Hepatic stellate cell (primary cell): ENCODE measurements around the gene TYSND1.
"Not testable (repeated sequence)": the region's sequence is repeated elsewhere in the genome, so short reads cannot be mapped to it uniquely, and the experiment has no call there.

ENCODE experiments used
- DNase-seq: peaks from one replicate; pipeline ENCODE4 v3.0.0; 2011; ENCODE audit warnings: low spot score

The TYSND1 gene

GRCh38 chr10:70132098-70133029 is 14.1 kb downstream of the TYSND1 start, which contains the start of gene AIFM2:
Gene AIFM2, minus strand, starts transcription at chr10:70132825. Its CDS starts 8,741 bp downstream, at chr10:70124084.
- DNase-seq, result peak; percentile 92

DNA sequence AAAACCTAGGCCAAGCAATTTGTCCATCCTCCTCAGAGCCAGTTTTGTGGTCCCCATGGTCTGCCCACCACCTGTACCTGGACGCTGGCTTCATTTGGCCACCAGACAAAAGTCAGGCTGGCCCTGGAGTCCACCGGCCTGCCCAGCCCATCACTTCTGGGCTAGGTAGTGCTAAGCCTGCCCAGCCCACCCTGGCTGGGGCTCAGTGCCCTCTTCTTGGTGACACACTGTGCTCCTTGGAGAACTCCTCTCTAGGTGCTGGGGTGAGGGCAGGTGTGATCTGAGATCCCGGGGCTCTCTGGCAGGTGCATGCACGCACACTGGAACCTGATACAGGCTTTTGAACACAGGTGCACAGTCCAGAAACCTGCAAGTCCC is 15.0 kb downstream of the TYSND1 start:
- DNase-seq, result no peak

DNA sequence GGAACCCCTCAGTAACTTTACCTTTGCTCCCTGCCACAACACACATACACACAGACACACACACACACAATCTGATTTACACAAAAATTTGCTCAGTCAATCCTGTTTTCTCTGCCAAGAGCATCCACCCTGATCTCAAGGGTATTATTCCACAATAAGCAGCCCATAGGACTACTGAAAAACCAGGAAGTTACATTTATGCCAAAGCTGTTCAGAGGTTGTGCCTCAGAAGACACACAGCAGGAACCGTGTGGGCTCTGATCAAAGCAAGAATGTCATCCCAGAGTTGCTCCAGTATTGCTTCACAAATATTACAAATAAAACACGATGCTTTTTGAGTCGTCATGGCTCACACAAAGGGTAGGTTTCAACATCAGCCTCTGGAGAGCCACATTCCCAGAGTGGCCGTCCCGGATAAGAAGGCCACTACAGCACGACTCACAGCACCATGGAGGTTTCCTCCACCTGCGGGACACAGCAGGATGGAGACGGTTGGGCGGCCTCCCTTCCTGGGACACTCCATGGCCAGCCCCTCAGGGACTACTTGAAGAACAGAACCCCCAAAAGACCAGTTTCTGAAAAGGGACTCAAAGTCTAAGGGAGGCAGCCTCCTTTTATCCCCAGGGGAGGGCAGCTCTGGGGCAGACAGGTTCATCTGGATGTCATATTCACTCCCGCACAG is 15.5 kb downstream of the TYSND1 start:
- peak; percentile 40 for DNase-seq

DNA sequence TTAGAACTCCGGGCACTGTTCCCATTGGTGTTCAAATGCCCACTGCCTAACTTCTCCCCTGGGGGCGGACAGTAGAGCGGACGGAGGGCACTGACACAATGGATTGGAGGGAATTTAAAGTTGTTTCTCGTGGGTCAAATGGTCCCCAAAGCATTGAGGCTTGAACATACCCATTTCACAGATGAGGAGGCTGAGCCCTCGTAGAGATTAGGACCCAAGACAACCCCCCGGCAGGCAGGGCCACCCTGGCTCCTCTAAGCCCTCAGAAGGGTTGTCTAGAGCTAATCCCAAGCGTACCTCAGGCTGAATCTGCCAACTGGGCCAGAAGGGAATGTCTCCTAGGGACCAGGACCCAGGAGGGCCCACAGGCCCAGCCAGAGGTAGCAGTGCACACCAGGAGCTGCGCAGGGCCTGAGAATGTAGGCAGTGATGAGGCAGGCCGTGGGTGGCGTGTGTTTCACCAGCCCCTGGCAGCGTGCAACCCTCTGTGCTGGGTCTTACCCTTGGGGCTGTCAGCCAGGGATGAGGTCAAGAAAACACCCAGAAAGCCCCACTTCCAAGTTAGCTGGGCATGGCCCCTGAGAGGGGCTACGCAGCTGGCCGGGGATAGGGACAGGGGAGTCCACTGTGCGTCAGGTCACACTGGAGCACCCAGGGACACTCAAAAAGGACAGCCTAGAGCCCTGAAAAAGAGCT is 19.7 kb downstream of the TYSND1 start:
- no peak for DNase-seq

DNA sequence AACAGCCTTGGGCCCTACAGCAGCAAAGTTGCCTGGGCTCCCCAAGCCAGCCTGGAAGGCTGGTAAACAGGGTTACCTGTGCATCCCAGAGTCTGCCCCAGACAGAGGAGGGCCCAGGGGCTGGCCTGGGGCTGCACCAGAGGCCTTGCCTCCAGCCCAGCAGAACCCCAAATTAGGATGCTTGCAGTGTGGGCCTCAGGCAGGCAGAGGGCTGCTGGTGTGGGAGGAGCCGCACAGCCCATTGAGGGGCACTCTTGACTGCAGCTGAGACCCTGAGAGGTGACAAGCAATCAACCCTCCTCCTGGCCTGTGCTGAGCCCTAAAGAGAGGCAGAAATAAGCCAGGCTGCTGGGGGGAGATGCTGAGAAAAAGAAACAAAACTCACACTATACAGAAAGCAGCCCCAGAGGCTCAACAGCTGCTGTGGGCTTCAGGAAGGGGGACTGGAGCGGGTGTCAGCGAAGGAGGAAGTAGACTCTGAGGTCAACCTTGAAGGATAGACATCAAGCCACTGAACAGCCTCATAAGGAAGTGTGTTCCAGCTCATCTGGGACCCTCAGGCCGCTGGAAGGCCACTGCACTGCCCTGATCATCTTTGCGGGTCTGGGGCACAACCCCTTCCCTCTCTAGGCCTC is 20.5 kb downstream of the TYSND1 start:
- DNase-seq, result no peak

GRCh38 chr10:70124918-70125317 is 21.6 kb downstream of the TYSND1 start:
- DNase-seq, result no peak

DNA sequence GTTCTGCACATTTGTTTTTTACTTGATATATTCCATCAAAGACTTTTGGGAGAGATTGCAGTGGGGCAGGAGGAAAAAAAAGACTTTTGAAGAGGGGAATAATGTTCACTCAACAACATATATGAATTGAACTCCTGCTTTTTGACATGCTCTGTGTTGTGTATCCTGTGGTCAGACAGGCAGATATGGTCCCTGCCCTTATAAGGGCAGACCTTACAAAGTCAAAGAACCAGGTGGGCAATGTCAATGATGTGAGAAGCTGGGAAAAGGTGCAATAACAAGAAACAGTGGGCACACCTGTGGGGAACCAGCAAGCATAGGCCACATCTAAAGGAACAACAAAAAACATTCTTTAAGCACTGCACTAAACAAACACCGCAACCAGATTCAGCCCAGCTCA is 22.1 kb downstream of the TYSND1 start:
- no peak for DNase-seq

DNA sequence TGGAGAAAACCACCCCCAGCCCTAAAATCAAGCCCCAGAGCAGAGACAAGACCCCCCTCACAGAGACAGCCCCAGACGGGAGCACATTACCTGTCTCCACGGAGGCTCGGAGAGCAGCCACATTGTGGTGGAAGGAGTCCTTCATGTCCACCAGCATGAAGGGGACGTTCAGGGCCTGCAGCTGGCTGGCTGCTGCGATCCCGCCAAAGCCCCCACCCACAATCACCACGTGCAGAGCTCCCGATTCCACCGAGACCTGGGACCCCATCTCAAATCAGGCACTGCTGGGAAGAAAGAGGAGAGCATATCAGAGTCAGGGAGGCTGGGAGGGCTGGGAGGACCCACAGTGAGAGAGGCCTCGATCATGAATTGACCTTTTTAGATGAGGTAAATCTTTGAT is 22.7 kb downstream of the TYSND1 start:
- DNase-seq, result no peak

DNA sequence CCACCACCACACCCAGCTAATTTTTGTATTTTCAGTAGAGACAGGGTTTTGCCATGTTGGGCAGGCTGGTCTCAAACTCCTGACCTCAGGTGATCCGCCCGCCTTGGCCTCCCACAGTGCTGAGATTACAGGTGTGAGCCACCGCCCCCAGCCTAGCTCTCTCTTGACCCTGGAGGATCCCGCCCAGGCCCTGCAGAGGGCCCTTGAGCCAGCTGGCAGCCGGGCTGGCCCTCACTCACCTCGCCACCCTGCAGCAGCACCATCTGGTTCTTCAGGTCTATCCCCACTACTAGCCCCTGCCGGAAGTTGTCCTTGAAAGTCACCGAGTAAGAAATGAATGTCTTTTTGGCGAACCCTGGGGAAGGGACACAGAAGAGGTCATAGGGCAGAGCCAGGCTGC is 23.3 kb downstream of the TYSND1 start:
- DNase-seq, result not testable (repeated sequence)

DNA sequence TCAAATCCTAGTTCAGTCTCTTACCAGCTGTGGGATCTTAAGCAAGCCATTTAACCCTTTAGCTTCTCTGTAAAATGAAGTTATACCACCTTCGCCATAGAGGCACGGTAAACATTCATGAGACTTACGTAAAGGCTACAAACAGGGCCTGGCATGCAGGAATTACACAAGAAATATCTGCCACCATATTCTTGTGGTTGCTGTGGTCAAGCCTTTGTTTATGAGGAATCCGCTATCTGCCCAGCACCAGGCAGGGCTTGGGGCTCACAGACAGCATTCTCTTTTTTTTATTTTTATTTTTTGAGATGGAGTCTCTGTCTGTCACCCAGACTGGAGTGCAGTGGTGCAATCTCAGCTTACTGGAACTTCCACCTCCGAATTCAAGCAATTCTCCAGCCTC is 23.8 kb downstream of the TYSND1 start:
- DNase-seq, result no peak

DNA sequence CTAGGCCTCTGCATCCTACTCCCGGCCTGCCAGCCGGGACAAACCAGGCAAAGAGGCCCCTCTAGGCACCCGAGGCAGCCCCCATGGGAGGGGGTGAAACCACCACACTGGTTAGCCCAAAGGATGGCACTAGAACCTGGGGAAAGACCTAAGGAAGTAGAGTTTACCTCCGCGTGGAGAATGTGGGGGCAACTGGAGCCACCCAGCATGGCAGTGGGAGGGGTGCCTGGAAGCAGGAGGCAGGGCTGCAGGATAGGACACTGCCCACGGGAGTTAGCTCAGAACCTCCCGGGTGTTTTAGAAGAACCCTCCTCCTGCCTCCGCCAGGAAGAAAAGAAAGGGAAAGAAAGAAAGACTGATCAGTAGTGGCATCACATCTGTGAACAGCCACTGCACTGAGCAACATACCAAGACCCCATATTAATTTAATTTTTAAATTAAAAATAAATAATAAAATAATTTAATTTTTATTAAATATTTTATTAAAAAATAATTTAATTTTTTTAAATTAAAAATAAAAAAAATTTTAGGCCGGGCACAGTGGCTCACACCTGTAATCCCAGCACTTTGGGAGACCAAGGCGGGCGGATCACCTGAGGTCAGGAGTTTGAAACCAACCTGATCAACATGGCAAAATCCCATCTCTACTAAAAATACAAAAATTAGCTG is 25.1 kb downstream of the TYSND1 start:
- no peak for DNase-seq

GRCh38 chr10:70120417-70120816 is 26.1 kb downstream of the TYSND1 start:
- no peak for DNase-seq

DNA sequence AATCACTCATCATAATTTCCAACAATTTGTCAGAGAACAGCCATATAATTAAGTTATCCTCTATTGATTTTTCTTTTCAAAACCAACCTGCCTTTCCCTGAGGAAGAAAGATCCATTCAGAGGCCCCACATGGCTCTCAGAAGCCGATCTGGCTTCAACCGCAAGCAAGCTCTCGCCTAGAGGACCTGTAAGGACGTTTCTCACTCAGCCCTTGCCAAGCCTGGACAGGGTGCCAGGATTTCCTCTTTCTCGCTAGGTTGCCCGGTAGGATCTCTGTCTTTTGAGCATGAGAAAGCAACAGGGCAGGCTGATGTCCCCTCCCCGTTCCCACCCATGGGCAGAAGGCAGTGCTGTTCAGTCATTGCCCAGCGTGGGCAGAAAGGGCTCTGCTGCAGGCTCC is 26.9 kb downstream of the TYSND1 start:
- DNase-seq, result no peak

DNA sequence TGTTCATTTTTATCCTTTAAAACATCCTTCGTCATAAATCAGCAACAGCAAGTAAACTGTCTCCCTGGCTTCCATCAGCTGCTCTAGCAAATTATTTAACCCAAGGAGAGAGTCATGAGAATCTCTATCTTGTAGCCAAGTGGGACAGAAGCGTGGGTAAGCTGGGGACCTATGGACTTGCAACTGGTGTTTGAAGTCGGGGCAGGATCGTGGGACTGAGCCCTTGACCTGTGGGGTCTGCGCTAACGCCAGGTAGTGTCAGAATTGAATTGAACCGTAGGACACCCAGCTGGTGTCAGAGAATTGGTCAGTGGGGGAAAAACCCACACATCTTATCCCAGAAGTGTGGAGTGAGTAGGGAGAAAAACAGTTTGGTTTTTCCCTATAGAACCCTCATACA is 27.3 kb downstream of the TYSND1 start:
- DNase-seq, result no peak

GRCh38 chr10:70118196-70118595 is 28.3 kb downstream of the TYSND1 start:
- DNase-seq, result no peak

DNA sequence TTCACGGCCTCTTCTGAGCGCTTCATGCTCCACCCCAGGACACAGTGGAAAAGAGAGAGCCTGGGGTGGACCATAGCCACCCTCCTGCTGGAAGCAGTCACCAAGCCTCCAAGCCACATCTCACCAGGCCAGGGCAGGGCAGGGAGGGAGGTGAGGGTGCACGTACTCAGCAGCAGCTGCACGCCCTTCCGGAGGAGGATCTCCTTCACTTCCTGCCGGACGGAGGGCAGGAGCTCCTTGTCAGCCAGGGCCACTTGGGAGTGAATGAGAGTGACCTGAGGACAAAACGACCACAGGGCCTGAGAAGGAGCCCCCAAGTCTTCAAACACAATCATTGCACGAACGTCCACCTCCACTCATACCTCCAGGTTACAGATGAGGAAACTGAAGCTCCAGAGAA is 28.9 kb downstream of the TYSND1 start:
- no peak for DNase-seq

GRCh38 chr10:70115948-70116682 is 30.4 kb downstream of the TYSND1 start:
- DNase-seq, result peak; percentile 52

GRCh38 chr10:70114902-70115301 is 31.6 kb downstream of the TYSND1 start:
- no peak for DNase-seq

DNA sequence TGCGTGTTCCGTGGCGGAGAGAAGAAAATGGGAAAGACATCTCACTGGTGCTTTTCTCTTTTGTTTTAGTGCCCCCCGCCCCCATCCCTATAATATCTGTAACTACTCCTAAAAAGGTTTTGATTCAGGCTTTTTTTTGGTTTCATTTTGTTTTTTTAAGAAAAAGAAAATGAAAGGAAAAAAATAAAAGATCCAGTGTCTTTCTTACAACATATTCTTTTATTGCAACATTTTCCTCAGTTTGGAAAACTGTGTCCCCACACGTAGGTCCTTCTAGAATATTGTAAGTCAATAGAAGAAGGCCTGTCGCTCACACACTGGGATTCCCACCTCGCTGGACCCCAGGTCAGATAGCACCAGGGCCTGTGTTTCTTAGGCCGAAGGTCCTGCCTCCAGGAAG is 34.4 kb downstream of the TYSND1 start:
- no peak for DNase-seq

- DNase-seq, result no peak
Observed at GRCh38 chr10:70111496-70111895, 35.0 kb downstream of the TYSND1 start.
